SK-N-SH treated with all-trans-retinoic acid at 6 μM for 48 hours (cell line): ENCODE measurements around the gene AFF1.

ENCODE experiments used
- ATAC-seq: fragments of 200-7000 bp; cut with Tn5 transposase; 3 replicates; pipeline ENCODE4 v1.9.1; 2020; ENCODE audit warnings: mild to moderate bottlenecking, moderate library complexity
- ARNTL ChIP-seq: fragments of 450-650 bp; formaldehyde crosslinking; IDR thresholded peaks from 2 replicates; pipeline ENCODE4 v1.5.0; 2020; ENCODE audit warnings: low read depth, mild to moderate bottlenecking, moderate library complexity, borderline replicate concordance
- BACH2 ChIP-seq: fragments of 250-450 bp; sonication (Bioruptor Pico); IDR thresholded peaks from 2 replicates; pipeline ENCODE4 v1.9.0; 2021; ENCODE audit warnings: mild to moderate bottlenecking, borderline replicate concordance
- CREB5 ChIP-seq: fragments of 250-450 bp; sonication (Bioruptor Pico); IDR thresholded peaks from 2 replicates; pipeline ENCODE4 v1.5.1; 2020; ENCODE audit warnings: low read depth, mild to moderate bottlenecking, moderate library complexity
- CSDC2 ChIP-seq: fragments of 250-450 bp; sonication (Bioruptor Pico); IDR thresholded peaks from 2 replicates; pipeline ENCODE4 v1.5.0; 2020; ENCODE audit warnings: mild to moderate bottlenecking, moderate library complexity
- ESRRG ChIP-seq: fragments of 250-450 bp; sonication (Bioruptor Pico); IDR thresholded peaks from 2 replicates; pipeline ENCODE4 v1.6.1; 2021; ENCODE audit warnings: mild to moderate bottlenecking
- GLIS3 ChIP-seq: fragments of 250-450 bp; sonication (Bioruptor Pico); IDR thresholded peaks from 2 replicates; pipeline ENCODE4 v1.5.0; 2020; ENCODE audit warnings: mild to moderate bottlenecking, moderate library complexity
- ISL1 ChIP-seq: fragments of 250-450 bp; sonication (Bioruptor Pico); IDR thresholded peaks from 2 replicates; pipeline ENCODE4 v2.1.2; 2022; ENCODE audit warnings: mild to moderate bottlenecking, moderate library complexity
- OSR1 ChIP-seq: fragments of 250-450 bp; sonication (Bioruptor Pico); IDR thresholded peaks from 2 replicates; pipeline ENCODE4 v1.8.0; 2022; ENCODE audit warnings: moderate library complexity, mild to moderate bottlenecking, inconsistent platforms
- PATZ1 ChIP-seq: fragments of 250-450 bp; sonication (Bioruptor Pico); IDR thresholded peaks from 2 replicates; pipeline ENCODE4 v1.8.0; 2020; ENCODE audit warnings: mild to moderate bottlenecking, moderate library complexity, borderline replicate concordance
- PPARA ChIP-seq: fragments of 250-450 bp; sonication (Bioruptor Pico); IDR thresholded peaks from 2 replicates; pipeline ENCODE4 v1.5.0; 2020; ENCODE audit warnings: mild to moderate bottlenecking, borderline replicate concordance
- RARB ChIP-seq: fragments of 250-450 bp; sonication (Bioruptor Pico); IDR thresholded peaks from 2 replicates; pipeline ENCODE4 v1.8.0; 2021; ENCODE audit warnings: mild to moderate bottlenecking, moderate library complexity
- SNAI2 ChIP-seq: fragments of 250-450 bp; sonication (Bioruptor Pico); IDR thresholded peaks from 2 replicates; pipeline ENCODE4 v1.5.0; 2020; ENCODE audit warnings: mild to moderate bottlenecking, moderate library complexity
- TCF4 ChIP-seq: fragments of 250-450 bp; sonication (Bioruptor Pico); IDR thresholded peaks from 2 replicates; pipeline ENCODE4 v1.8.0; 2021; ENCODE audit warnings: mild to moderate bottlenecking, moderate library complexity, borderline replicate concordance
- TOX ChIP-seq: fragments of 250-450 bp; sonication (Bioruptor Pico); IDR thresholded peaks from 2 replicates; pipeline ENCODE4 v1.8.0; 2021; ENCODE audit warnings: mild to moderate bottlenecking, moderate library complexity, borderline replicate concordance
- TSHZ2 ChIP-seq: fragments of 250-450 bp; sonication (Bioruptor Pico); IDR thresholded peaks from 2 replicates; pipeline ENCODE4 v1.5.0; 2020; ENCODE audit warnings: mild to moderate bottlenecking, moderate library complexity
- ZC3H10 ChIP-seq: fragments of 250-450 bp; sonication (Bioruptor Pico); IDR thresholded peaks from 2 replicates; pipeline ENCODE4 v1.5.1; 2021; ENCODE audit warnings: mild to moderate bottlenecking, moderate library complexity
- ZFP3 ChIP-seq: fragments of 250-450 bp; sonication (Bioruptor Pico); IDR thresholded peaks from 2 replicates; pipeline ENCODE4 v1.5.0; 2020; ENCODE audit warnings: mild to moderate bottlenecking, moderate library complexity
- ZFP30 ChIP-seq: fragments of 450-650 bp; formaldehyde crosslinking; IDR thresholded peaks from 2 replicates; pipeline ENCODE4 v1.5.0; 2022; ENCODE audit warnings: mild to moderate bottlenecking, moderate library complexity
- ZNF565 ChIP-seq: fragments of 450-650 bp; formaldehyde crosslinking; conservative IDR thresholded peaks from 2 replicates; pipeline ENCODE4 v1.5.0; 2020; ENCODE audit warnings: low read depth, mild to moderate bottlenecking, moderate library complexity
- ZNF70 ChIP-seq: fragments of 450-650 bp; formaldehyde crosslinking; IDR thresholded peaks from 2 replicates; pipeline ENCODE4 v1.5.0; 2020; ENCODE audit warnings: mild to moderate bottlenecking, moderate library complexity
- TF ChIP-seq, protein P1 (sequence below): fragments of 250-450 bp; sonication (Bioruptor Pico); IDR thresholded peaks from 2 replicates; pipeline ENCODE4 v1.8.0; 2021; ENCODE audit warnings: low read depth, mild to moderate bottlenecking, moderate library complexity, borderline replicate concordance
- TF ChIP-seq, protein P2 (sequence below): fragments of 250-450 bp; sonication (Bioruptor Pico); IDR thresholded peaks from 2 replicates; pipeline ENCODE4 v1.5.1; 2021; ENCODE audit warnings: mild to moderate bottlenecking, moderate library complexity

AFF1 gene

GRCh38 chr4:87097075-87097474 is 162.3 kb downstream of the AFF1 start:
- no peak for ATAC-seq
- TF ChIP-seq CSDC2 (CRISPR knock-in tag) (no peak), ESRRG (CRISPR knock-in tag) (no peak), OSR1 (CRISPR knock-in tag) (no peak), GLIS3 (CRISPR knock-in tag) (no peak), BACH2 (CRISPR knock-in tag) (no peak), ISL1 (CRISPR knock-in tag) (no peak), CREB5 (CRISPR knock-in tag) (no peak), PPARA (no peak), TCF4 (CRISPR knock-in tag) (no peak)
- TF ChIP-seq, protein P1, sequence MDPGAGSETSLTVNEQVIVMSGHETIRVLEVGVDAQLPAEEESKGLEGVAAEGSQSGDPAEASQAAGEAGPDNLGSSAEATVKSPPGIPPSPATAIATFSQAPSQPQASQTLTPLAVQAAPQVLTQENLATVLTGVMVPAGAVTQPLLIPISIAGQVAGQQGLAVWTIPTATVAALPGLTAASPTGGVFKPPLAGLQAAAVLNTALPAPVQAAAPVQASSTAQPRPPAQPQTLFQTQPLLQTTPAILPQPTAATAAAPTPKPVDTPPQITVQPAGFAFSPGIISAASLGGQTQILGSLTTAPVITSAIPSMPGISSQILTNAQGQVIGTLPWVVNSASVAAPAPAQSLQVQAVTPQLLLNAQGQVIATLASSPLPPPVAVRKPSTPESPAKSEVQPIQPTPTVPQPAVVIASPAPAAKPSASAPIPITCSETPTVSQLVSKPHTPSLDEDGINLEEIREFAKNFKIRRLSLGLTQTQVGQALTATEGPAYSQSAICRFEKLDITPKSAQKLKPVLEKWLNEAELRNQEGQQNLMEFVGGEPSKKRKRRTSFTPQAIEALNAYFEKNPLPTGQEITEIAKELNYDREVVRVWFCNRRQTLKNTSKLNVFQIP (CRISPR knock-in tag), result no peak

GRCh38 chr4:87100168-87100567 is 165.4 kb downstream of the AFF1 start:
- no peak for TF ChIP-seq CREB5 (CRISPR knock-in tag)
- TF ChIP-seq PATZ1 (CRISPR knock-in tag), result no peak
- TF ChIP-seq, protein P1 (CRISPR knock-in tag), result no peak
- TF ChIP-seq TCF4 (CRISPR knock-in tag), result no peak
- TF ChIP-seq TOX, result no peak
- no peak for TF ChIP-seq BACH2 (CRISPR knock-in tag)
- TF ChIP-seq, protein P2, sequence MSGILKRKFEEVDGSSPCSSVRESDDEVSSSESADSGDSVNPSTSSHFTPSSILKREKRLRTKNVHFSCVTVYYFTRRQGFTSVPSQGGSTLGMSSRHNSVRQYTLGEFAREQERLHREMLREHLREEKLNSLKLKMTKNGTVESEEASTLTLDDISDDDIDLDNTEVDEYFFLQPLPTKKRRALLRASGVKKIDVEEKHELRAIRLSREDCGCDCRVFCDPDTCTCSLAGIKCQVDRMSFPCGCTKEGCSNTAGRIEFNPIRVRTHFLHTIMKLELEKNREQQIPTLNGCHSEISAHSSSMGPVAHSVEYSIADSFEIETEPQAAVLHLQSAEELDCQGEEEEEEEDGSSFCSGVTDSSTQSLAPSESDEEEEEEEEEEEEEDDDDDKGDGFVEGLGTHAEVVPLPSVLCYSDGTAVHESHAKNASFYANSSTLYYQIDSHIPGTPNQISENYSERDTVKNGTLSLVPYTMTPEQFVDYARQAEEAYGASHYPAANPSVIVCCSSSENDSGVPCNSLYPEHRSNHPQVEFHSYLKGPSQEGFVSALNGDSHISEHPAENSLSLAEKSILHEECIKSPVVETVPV (CRISPR knock-in tag), result no peak
- no peak for TF ChIP-seq RARB (CRISPR knock-in tag)
- TF ChIP-seq ZFP30 (CRISPR knock-in tag), result no peak
- TF ChIP-seq SNAI2 (CRISPR knock-in tag), result no peak
- TF ChIP-seq ZFP3 (CRISPR knock-in tag), result no peak
- no peak for TF ChIP-seq GLIS3 (CRISPR knock-in tag)
- TF ChIP-seq ARNTL (CRISPR knock-in tag), result no peak
- TF ChIP-seq ZC3H10 (CRISPR knock-in tag), result no peak
- no peak for TF ChIP-seq ZNF565 (CRISPR knock-in tag)
- no peak for TF ChIP-seq TSHZ2 (CRISPR knock-in tag)
- no peak for TF ChIP-seq CSDC2 (CRISPR knock-in tag)
- TF ChIP-seq OSR1 (CRISPR knock-in tag), result no peak
- TF ChIP-seq ZNF70, result no peak
- ATAC-seq, result no peak
